K562 (cell line): ENCODE measurements around the gene SLC38A8. TPM values are rescaled to one million over a fixed set of nuclear protein-coding genes. Genes with fewer than 3 reads are reported as not detected.

Experiments
- BHLHE40 ChIP-seq: IDR thresholded peaks from 2 replicates; pipeline ENCODE4 v1.6.1; 2011; ENCODE audit warnings: low read length, improper control_type of control experiment
- ETV6 ChIP-seq, 3 experiments: fragments of 150-350 bp in 1 of 3; sonication (generic) in 1 of 3; formaldehyde crosslinking in 1 of 3; IDR thresholded peaks; 2 replicates each; pipeline versions ENCODE4 v1.6.1 to v1.8.0; 2014 to 2022; ENCODE audit warnings: borderline replicate concordance in 2 of 3, low read depth in 2 of 3, antibody characterized with exemption in 1 of 3, low read length in 1 of 3, mild to moderate bottlenecking in 1 of 3, missing genetic modification reagents in 1 of 3
- FOXK2 ChIP-seq, 2 experiments: fragments of 450-650 bp; IDR thresholded peaks in 1 of 2; conservative IDR thresholded peaks in 1 of 2; 2 replicates each; pipeline ENCODE4 v1.6.1; 2016; ENCODE audit warnings: low read depth in 2 of 2, mild to moderate bottlenecking in 1 of 2
- L3MBTL2 ChIP-seq: fragments of 450-650 bp; IDR thresholded peaks from 2 replicates; pipeline ENCODE4 v1.6.1; 2016; ENCODE audit warnings: mild to moderate bottlenecking, moderate library complexity
- MEIS2 ChIP-seq: fragments of 450-650 bp; IDR thresholded peaks from 2 replicates; pipeline ENCODE4 v1.6.1; 2014; ENCODE audit warnings: mild to moderate bottlenecking; ENCODE audit not compliant: partially characterized antibody
- RAD51 ChIP-seq: fragments of 450-650 bp; IDR thresholded peaks from 2 replicates; pipeline ENCODE4 v1.7.1; 2016; ENCODE audit warnings: low read depth, mild to moderate bottlenecking, borderline replicate concordance
- RBM15 ChIP-seq: fragments of 200-400 bp; formaldehyde crosslinking; IDR thresholded peaks from 2 replicates; pipeline ENCODE4 v1.6.1; 2018; ENCODE audit warnings: mild to moderate bottlenecking, low read length, moderate library complexity; ENCODE audit not compliant: insufficient read depth
- RFX5 ChIP-seq: IDR thresholded peaks from 2 replicates; pipeline ENCODE4 v1.6.1; 2011; ENCODE audit warnings: low read depth, mild to moderate bottlenecking, improper control_type of control experiment, low read length
- polyA plus RNA-seq, 8 experiments: library from polyadenylated mRNA; depleted of rRNA in 4 of 8; stranded (reverse) in 5 of 8; unstranded in 3 of 8; fragments of >200 nt; fragmentation: Nextera tagmentation in 2 of 8; fragmentation: Illumina TruSeq in 1 of 8; extraction: Ambion mirVana in 2 of 8; extraction: Trizol in 1 of 8; gene quantifications; 2 replicates each; pipeline versions ENCODE4 v1.2.1 to v1.2.3, GENCODE V29; 2011 to 2014; ENCODE audit warnings: inconsistent platforms in 1 of 8, missing spikeins in 1 of 8
- total RNA-seq, 7 experiments: library from RNA; depleted of rRNA in 6 of 7; stranded (reverse); fragments of >200 nt in 6 of 7; fragmentation: Illumina TruSeq in 2 of 7; extraction: Trizol in 2 of 7; gene quantifications; 2 replicates each; pipeline versions ENCODE4 v1.2.1 to v1.2.3, GENCODE V29; 2011 to 2021; ENCODE audit warnings: low replicate concordance in 1 of 7
- TF ChIP-seq, protein P1 (sequence below), 2 experiments: fragments of 450-650 bp; formaldehyde crosslinking in 1 of 2; IDR thresholded peaks; 2 replicates each; pipeline versions ENCODE4 v1.4.0 to v1.6.1; 2014 to 2020; ENCODE audit warnings: mild to moderate bottlenecking in 2 of 2, borderline replicate concordance in 1 of 2, low read depth in 1 of 2
- TF ChIP-seq, protein P2 (sequence below): fragments of 450-650 bp; IDR thresholded peaks from 2 replicates; pipeline ENCODE4 v1.6.1; 2016
- TF ChIP-seq, protein P3 (sequence below): fragments of 450-650 bp; formaldehyde crosslinking; IDR thresholded peaks from 2 replicates; pipeline ENCODE4 v1.4.0; 2020; ENCODE audit warnings: mild to moderate bottlenecking, mixed read lengths
- TF ChIP-seq, protein P4 (sequence below), 2 experiments: IDR thresholded peaks in 1 of 2; conservative IDR thresholded peaks in 1 of 2; 2 replicates each; pipeline ENCODE4 v1.6.1; 2016; ENCODE audit warnings: low read depth in 2 of 2, mild to moderate bottlenecking in 1 of 2, missing compliant biosample characterization in 1 of 2, missing genetic modification characterization in 1 of 2, moderate library complexity in 1 of 2

Gene SLC38A8
- total and polyA plus RNA-seq, 9 of the 15 experiments (the other 6 are each of a cell fraction or from before 2014, with no cell fraction given) = 0.28 TPM; not detected in 8

DNA sequence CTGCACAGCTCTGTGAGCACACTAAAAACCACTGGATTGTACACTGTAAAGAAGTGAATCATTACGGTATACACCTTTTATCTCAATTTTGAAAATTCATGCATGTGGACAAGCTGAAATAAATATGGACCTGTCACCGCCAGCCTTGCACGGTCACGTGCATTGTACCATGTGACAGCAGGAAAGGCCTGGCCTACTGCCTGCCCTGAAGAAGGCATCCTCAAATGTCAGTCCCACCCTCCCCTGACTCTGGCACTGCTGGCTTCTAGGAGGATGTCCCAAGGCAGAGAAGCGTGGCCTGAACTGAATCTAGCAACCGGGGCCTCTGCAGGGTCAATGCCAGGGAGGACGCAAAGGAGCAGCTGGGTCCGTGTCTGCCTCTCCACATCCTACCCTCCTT, 34.6 kb downstream of the SLC38A8 start (continued):
- TF ChIP-seq, protein P1, sequence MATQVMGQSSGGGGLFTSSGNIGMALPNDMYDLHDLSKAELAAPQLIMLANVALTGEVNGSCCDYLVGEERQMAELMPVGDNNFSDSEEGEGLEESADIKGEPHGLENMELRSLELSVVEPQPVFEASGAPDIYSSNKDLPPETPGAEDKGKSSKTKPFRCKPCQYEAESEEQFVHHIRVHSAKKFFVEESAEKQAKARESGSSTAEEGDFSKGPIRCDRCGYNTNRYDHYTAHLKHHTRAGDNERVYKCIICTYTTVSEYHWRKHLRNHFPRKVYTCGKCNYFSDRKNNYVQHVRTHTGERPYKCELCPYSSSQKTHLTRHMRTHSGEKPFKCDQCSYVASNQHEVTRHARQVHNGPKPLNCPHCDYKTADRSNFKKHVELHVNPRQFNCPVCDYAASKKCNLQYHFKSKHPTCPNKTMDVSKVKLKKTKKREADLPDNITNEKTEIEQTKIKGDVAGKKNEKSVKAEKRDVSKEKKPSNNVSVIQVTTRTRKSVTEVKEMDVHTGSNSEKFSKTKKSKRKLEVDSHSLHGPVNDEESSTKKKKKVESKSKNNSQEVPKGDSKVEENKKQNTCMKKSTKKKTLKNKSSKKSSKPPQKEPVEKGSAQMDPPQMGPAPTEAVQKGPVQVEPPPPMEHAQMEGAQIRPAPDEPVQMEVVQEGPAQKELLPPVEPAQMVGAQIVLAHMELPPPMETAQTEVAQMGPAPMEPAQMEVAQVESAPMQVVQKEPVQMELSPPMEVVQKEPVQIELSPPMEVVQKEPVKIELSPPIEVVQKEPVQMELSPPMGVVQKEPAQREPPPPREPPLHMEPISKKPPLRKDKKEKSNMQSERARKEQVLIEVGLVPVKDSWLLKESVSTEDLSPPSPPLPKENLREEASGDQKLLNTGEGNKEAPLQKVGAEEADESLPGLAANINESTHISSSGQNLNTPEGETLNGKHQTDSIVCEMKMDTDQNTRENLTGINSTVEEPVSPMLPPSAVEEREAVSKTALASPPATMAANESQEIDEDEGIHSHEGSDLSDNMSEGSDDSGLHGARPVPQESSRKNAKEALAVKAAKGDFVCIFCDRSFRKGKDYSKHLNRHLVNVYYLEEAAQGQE (IDR thresholded peaks at IDR 0.05; ENCODE audit: borderline replicate concordance) = 0 out of 2 replicates have a peak, but pooled peaks have one; percentile 31
- TF ChIP-seq, protein P1 (CRISPR knock-in tag; IDR thresholded peaks at IDR 0.05; ENCODE audit: low read depth) = no peak
- TF ChIP-seq RFX5 (no peak), BHLHE40 (peak; percentile 75), L3MBTL2 (peak; percentile 21; the same call in 1 of the 2 replicates), RAD51 (peak; percentile 91), MEIS2 (peak; percentile 58), ETV6 (IDR thresholded peaks at IDR 0.05; ENCODE audit: borderline replicate concordance in 1 of 2, low read depth in 2 of 2, low read length in 1 of 2) (no peak), ETV6 (CRISPR knock-in tag; IDR thresholded peaks at IDR 0.05; ENCODE audit: borderline replicate concordance) (no peak), RBM15 (no peak), FOXK2 (conservative IDR thresholded peaks at IDR 0.05 in 1 of 2, IDR thresholded peaks at IDR 0.05 in 1 of 2; ENCODE audit: low read depth in 2 of 2) (peak in 1 of 2 experiments; percentile 34; a peak in 1 of 4 replicates)
- TF ChIP-seq, protein P2, sequence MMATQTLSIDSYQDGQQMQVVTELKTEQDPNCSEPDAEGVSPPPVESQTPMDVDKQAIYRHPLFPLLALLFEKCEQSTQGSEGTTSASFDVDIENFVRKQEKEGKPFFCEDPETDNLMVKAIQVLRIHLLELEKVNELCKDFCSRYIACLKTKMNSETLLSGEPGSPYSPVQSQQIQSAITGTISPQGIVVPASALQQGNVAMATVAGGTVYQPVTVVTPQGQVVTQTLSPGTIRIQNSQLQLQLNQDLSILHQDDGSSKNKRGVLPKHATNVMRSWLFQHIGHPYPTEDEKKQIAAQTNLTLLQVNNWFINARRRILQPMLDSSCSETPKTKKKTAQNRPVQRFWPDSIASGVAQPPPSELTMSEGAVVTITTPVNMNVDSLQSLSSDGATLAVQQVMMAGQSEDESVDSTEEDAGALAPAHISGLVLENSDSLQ = peak; percentile 16; the same call in 1 of the 2 replicates
- TF ChIP-seq, protein P3, sequence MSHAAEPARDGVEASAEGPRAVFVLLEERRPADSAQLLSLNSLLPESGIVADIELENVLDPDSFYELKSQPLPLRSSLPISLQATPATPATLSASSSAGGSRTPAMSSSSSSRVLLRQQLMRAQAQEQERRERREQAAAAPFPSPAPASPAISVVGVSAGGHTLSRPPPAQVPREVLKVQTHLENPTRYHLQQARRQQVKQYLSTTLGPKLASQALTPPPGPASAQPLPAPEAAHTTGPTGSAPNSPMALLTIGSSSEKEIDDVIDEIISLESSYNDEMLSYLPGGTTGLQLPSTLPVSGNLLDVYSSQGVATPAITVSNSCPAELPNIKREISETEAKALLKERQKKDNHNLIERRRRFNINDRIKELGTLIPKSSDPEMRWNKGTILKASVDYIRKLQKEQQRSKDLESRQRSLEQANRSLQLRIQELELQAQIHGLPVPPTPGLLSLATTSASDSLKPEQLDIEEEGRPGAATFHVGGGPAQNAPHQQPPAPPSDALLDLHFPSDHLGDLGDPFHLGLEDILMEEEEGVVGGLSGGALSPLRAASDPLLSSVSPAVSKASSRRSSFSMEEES (CRISPR knock-in tag) = peak; percentile 74
- TF ChIP-seq, protein P4, sequence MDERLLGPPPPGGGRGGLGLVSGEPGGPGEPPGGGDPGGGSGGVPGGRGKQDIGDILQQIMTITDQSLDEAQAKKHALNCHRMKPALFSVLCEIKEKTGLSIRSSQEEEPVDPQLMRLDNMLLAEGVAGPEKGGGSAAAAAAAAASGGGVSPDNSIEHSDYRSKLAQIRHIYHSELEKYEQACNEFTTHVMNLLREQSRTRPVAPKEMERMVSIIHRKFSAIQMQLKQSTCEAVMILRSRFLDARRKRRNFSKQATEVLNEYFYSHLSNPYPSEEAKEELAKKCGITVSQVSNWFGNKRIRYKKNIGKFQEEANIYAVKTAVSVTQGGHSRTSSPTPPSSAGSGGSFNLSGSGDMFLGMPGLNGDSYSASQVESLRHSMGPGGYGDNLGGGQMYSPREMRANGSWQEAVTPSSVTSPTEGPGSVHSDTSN (CRISPR knock-in tag; IDR thresholded peaks at IDR 0.05; ENCODE audit: low read depth) = no peak
- TF ChIP-seq, protein P4 (tag; conservative IDR thresholded peaks at IDR 0.05; ENCODE audit: low read depth) = peak; percentile 56
